ENCODE data around the gene TBX15. TPM values are rescaled to one million over a fixed set of nuclear protein-coding genes. Genes with fewer than 3 reads are reported as not detected.

Gene TBX15
- total and polyA plus RNA-seq, 2 experiments from 2014 or later = 0.21 TPM; not detected in 1

GRCh38 chr1:118890851-118891384 is 97.2 kb downstream of the TBX15 start:
- H3K36me3 Mint-ChIP-seq (ENCODE audit: low read depth) = no peaks in the 10 kb centered on the region
- Histone ChIP-seq H3K4me3 (no peak overlapping the region), H4K20me1 (replicated peaks; ENCODE audit: insufficient read depth) (no peaks in the 10 kb centered on the region), H3F3A (replicated peaks; ENCODE audit: low read depth) (no peaks in the 10 kb centered on the region), H3K36me3 (ENCODE audit: insufficient read depth) (no peaks in the 10 kb centered on the region), H3K27me3 (ENCODE audit: insufficient read depth) (no peaks in the 10 kb centered on the region), H3K4me2 (no peak overlapping the region), H3K27ac (ENCODE audit: low read depth) (no peak overlapping the region), H2AFZ (no peak overlapping the region), H3K79me2 (replicated peaks; ENCODE audit: insufficient read depth) (no peaks in the 10 kb centered on the region), H3K4me1 (ENCODE audit: insufficient read depth) (no peaks in the 10 kb centered on the region), H3K9me2 (ENCODE audit: insufficient read depth) (peaks cover 8% of the 10 kb centered on the region; the same call in 1 of the 2 replicates)
- H3K27me3 Mint-ChIP-seq (ENCODE audit: insufficient read depth, low read depth, poor library complexity) = no peaks in the 10 kb centered on the region
- ATAC-seq (no peak), DNase-seq (ENCODE audit: low spot score) (no peak)
- H3K4me1 Mint-ChIP-seq = no peaks in the 10 kb centered on the region
- no peak overlapping the region for H3K4me3 Mint-ChIP-seq
- TF ChIP-seq ZNF331 (CRISPR knock-in tag; IDR thresholded peaks at IDR 0.05; ENCODE audit: low read depth) (no peak), STAT1 (IDR thresholded peaks at IDR 0.05; ENCODE audit: unreplicated experiment) (no peak)
- H3K27ac Mint-ChIP-seq = no peak overlapping the region
- H3K9me3 Mint-ChIP-seq = no peaks in the 10 kb centered on the region

GRCh38 chr1:118884946-118885345 is 103.2 kb downstream of the TBX15 start:
- no peaks in the 10 kb centered on the region for H3K36me3 ChIP-seq (ENCODE audit: insufficient read depth)
- H3K27me3 Mint-ChIP-seq (ENCODE audit: insufficient read depth, low read depth, poor library complexity) = peaks cover 1% of the 10 kb centered on the region
- no peak overlapping the region for H3K4me2 ChIP-seq
- no peaks in the 10 kb centered on the region for H3K27me3 ChIP-seq (ENCODE audit: insufficient read depth)
- ATAC-seq (no peak), DNase-seq (ENCODE audit: low spot score) (peak; percentile 2)
- no peaks in the 10 kb centered on the region for H3K9me2 ChIP-seq (ENCODE audit: insufficient read depth)
- H3K27ac Mint-ChIP-seq = no peak overlapping the region
- H3K4me1 Mint-ChIP-seq = no peaks in the 10 kb centered on the region; the same call in 2 of the 3 replicates
- H4K20me1 ChIP-seq (replicated peaks; ENCODE audit: insufficient read depth) = no peaks in the 10 kb centered on the region
- TF ChIP-seq STAT1 (IDR thresholded peaks at IDR 0.05; ENCODE audit: unreplicated experiment) (no peak), ETS1 (IDR thresholded peaks at IDR 0.05) (no peak), ZNF114 (CRISPR knock-in tag; IDR thresholded peaks at IDR 0.05) (no peak), ZNF462 (CRISPR knock-in tag; IDR thresholded peaks at IDR 0.05) (no peak), ZNF331 (CRISPR knock-in tag; IDR thresholded peaks at IDR 0.05; ENCODE audit: low read depth) (no peak), NANOG (IDR thresholded peaks at IDR 0.05; ENCODE audit: borderline replicate concordance) (no peak), CREB1 (CRISPR knock-in tag; IDR thresholded peaks at IDR 0.05; ENCODE audit: low read depth) (no peak), CTCF (conservative IDR thresholded peaks at IDR 0.05; ENCODE audit: low read depth in 2 of 2) (no peak)
- H3F3A ChIP-seq (replicated peaks; ENCODE audit: low read depth) = no peaks in the 10 kb centered on the region
- H3K9me3 Mint-ChIP-seq = no peaks in the 10 kb centered on the region
- no peaks in the 10 kb centered on the region for H3K4me1 ChIP-seq (ENCODE audit: insufficient read depth)
- H2AFZ ChIP-seq = no peak overlapping the region; the same call in 1 of the 2 replicates
- H3K36me3 Mint-ChIP-seq (ENCODE audit: low read depth) = no peaks in the 10 kb centered on the region
- no peaks in the 10 kb centered on the region for H3K79me2 ChIP-seq (replicated peaks; ENCODE audit: insufficient read depth)
- H3K4me3 ChIP-seq = no peak overlapping the region
- H3K4me3 Mint-ChIP-seq = no peak overlapping the region
- no peak overlapping the region for H3K27ac ChIP-seq (ENCODE audit: low read depth)

All from GM23338 (cell line).